GM19468 (cell line): ENCODE measurements around the gene GTF3C2.

ENCODE experiments used
- ATAC-seq: cut with Tn5 transposase; IDR thresholded peaks from one replicate; pipeline ENCODE4 v1.9.1; 2021; ENCODE audit warnings: mild to moderate bottlenecking, moderate library complexity, moderate number of reproducible peaks; ENCODE audit not compliant: unreplicated experiment; ENCODE audit errors: extremely low read depth

Gene GTF3C2, protein sequence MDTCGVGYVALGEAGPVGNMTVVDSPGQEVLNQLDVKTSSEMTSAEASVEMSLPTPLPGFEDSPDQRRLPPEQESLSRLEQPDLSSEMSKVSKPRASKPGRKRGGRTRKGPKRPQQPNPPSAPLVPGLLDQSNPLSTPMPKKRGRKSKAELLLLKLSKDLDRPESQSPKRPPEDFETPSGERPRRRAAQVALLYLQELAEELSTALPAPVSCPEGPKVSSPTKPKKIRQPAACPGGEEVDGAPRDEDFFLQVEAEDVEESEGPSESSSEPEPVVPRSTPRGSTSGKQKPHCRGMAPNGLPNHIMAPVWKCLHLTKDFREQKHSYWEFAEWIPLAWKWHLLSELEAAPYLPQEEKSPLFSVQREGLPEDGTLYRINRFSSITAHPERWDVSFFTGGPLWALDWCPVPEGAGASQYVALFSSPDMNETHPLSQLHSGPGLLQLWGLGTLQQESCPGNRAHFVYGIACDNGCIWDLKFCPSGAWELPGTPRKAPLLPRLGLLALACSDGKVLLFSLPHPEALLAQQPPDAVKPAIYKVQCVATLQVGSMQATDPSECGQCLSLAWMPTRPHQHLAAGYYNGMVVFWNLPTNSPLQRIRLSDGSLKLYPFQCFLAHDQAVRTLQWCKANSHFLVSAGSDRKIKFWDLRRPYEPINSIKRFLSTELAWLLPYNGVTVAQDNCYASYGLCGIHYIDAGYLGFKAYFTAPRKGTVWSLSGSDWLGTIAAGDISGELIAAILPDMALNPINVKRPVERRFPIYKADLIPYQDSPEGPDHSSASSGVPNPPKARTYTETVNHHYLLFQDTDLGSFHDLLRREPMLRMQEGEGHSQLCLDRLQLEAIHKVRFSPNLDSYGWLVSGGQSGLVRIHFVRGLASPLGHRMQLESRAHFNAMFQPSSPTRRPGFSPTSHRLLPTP

DNA sequence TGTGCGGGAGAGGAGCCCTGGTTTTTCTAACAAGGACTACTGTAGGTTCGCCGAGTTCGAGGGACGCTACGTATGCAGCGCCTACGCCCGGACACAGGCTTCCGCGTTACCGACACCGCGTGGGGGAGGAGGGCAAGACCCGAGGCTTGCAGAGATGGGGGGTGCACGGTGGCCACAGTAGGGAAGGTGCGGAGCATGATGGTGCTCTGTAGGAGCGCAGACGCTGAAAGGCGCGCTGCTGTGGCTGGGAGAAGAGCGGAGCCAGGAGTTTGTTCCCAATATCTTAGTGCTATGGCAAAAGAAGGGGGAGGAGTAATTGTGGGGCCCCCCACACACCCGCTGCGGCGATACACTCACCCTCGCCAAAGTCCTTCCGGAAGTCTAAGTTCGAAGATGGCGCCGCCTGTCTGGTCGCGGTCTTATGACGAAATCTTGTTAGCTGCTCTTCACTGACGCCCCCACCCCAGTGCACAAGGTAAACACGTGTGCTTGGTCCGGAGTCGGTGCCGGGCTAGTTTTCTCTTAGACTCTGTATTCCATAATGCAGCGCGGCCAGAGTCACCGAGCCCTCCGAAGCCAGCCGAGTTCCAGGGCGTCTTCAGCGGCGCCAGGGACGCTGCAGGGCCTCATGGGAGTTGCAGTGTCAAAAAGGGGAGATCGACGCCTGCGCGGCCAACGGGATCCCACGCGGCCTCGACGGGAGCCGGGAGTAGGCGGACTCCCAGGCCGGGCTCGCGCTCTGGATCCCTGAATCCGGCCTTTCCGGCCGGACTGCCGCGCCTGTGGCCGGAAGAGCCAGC is at the start of gene GTF3C2:
Gene GTF3C2, minus strand, starts transcription at position 383 of the 800 bp plus-strand sequence. CDS start 13,210 bp downstream, outside the sequence.
- ATAC-seq: peak; percentile 60

DNA sequence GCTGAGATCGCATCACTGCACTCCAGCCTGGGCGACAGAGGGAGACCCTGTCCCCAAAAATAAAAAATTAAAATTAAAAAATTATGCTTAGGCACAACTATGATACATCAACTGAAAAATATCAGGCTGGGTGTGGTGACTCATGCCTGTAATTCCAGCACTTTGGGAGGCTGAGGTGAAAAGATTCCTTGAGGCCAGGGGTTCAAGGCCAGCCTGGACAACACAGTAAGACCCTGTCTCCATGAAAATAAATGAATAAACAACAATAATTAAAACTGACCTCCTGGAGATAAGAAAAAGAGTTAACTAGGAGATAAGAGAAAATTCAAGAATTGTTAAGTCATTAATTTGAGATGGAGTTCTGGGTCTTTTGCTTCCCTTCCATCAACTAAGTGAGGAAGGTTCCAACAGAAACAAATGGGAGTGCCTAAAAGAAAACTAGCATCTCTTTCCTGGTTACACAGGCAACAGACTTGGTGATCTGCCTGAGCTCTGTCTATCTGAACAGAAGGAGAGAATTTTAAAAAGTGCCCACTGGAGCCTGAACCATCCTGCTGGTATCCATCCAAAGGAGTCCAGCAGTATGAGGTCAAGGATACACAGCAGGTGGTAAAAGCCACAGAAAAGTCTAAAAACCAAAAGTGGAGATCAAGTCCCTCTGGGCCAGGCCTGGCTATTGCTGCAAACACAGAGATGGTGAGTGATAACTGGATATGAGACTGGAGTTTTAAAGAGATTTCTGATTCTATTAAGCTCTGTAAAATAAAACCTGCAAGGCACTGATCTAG is 44.0 kb upstream of the GTF3C2 start:
- no peak for ATAC-seq

DNA sequence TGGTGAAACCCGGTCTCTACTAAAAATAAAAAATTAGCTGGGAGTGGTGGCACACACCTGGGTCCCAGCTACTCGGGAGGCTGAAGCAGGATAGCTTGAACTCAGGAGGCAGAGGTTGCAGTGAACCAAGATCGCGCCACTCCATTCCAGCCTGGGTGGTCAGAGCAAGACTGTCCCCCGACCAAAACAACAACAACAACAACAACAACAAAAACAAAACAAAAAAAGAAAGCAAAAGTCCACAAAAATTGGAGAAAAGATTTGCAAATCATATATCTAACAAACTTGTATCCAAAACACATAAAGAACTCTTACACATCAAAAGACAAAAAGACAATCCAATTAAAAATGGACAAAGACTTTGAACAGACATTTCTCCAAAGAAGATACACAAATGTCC is 42.4 kb upstream of the GTF3C2 start:
- no peak for ATAC-seq

DNA sequence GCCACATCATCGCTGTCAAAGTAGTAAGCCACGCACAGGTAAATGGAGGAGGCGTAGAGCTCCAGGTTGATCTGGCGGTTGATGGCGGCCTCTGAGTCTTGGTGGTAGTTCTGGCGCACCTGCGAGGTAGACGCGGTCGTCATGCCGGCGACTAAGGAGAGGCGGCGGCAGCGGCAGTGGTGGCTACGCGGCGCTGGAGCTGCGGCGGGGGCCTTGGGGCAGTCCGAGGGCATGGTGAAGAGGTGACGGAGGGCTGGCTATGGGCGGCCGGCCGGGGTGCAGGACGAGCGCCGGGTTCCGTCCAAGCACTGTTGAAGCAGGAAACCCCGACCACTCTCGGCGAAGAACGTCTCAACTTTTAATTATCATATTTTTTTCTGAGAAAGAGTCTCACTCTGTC is 36.7 kb upstream of the GTF3C2 start:
- no peak for ATAC-seq

DNA sequence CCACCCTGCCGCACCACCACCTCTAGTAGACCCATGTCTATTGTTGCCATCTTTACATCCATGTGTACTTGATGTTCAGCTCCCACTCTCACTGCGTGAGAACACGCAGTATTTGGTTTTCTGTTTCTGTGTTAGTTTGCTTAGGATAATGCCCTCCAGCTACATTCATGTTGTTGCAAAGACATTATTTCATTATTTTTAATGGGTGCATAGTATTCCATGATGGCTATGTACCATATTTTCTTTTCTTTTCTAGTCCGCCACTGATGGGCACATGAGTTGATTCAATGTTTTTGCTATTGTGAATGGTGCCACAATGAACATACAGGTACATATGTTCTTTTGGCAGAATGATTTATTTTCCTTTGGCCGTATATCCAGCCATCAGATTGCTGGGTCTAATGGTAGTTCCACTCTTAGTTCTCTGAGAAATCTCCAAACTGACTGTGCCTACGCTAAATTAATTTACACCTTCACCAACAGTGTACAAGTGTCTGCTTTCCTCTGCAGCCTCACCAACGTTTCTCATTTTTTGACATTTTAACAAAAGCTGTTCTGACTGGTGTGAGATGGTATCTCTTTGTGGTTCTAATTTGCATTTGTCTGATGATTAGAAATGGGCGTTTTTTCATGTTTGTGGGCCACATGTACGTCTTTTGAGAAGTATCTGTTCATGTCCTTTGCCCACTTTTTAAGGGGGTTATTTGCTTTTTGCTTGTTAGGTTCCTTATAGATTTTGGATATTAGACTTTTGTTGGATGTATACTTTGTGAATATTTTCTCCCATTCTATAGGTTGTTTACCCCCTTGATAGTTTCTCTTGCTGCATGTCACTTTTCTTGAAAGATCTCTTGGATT is 34.5 kb upstream of the GTF3C2 start:
- ATAC-seq: no peak

DNA sequence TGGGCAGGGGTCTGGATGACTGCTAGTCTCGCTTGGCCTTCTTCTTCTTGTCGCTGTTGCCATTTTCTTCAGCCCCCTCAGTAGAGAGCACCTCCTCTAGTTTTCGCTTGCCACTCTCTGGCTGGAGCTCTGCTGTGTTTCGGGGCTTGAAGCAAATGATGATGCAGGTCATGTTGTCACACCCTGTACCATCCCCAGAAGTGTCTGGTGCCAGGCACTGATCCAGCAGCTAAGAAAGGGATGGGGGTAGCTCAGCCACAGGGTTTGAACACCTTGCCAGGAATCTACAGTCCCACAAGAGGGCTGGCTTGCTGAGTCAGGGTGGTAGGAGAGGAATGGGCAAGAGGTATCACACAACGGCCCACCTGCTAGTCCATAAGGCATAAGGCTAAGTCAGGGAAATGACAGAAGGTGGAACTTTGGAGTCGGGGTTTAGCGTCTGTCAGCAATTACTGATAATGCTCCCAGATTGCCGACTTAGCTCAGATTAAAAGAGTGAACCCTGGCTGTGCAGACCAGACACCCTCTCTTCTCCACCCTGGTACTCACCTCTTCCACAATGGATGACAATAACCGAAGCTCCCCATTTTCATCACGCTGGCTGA is 25.1 kb upstream of the GTF3C2 start:
- no peak for ATAC-seq

DNA sequence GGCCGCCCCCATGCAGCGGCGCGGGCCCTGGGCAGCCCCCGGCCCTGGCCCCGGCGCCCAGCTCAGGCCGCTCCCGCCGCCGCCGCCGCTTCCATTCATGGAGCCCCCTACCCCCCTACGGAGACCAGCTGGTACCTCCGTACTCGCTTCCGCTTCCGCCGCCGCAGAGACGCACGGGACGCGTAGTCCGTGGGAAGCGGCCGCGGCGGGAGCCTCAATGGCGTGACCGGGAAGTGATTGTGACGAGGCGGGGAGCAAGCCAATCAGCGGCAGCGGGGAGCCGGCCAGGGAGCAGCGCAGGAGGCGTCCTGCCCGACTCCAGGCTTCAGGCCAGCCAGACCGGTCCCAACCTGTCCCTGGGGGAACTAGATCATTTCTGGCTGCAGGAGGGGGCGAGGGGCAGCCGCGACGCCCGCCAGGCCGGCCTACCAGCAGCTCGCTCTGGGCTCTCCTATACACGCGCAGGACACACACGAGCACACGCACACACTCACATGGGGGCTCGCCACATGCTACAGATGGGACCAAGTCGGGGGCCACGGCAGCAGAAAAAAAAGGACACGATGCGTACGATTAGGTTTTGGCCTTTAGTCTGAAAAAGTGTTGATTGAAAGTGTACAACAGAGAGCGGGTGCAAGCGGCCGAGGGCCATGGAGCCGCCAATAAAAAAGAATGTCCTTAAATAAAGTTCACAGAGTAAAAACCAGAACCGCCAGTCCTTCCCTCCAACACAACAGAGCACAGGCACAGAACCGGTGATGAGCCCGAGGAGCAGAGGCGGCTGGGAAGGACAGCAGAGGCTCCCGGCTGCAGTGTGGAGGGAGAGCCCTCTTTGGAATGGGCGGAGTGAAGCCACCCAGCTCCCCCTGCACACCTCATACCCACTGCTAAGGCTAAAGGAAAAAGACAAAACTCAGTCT is 24.3 kb upstream of the GTF3C2 start, which contains the start of gene ZNF513:
Gene ZNF513, minus strand, starts transcription at position 109 of the 920 bp plus-strand sequence. CDS start 208 bp downstream, outside the sequence.
- ATAC-seq: peak; percentile 85

DNA sequence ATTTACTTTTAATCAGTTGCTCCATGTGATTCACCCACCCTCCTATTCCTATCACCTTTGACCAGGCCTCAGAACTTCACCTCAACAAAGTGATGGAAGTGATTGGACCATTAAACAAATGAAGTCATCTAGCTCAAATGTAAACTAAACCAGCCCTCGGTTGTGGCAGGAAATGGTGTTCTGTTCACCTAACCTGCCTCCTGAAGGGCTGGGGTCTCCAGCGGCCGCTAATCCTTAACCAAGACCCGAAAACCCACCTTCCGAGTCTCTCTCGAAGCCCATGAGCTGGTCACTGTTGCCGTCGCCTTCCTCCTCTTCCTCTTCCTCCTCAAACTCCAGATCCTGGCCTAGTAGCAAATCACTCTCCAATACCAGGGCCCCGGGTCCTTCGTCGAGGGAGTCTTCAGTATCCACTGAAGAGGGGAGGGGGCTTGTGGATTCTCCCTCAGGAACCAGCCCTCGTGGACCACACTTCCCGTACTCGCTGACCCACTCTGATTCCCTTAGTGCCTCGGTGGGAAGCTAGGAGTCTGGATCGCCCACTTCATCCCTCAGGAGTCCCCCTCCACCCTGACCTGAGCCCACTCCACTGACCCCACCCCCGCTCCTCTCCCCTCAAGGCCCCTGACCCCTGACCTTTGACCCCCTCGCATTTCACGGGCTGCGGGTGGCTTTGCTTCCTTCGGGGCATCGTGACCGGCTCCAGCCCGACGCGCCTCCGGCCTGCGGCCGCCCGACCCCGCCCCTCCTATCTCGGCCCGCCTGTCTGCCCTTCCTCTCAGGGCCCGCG is 23.5 kb upstream of the GTF3C2 start:
- no peak for ATAC-seq

DNA sequence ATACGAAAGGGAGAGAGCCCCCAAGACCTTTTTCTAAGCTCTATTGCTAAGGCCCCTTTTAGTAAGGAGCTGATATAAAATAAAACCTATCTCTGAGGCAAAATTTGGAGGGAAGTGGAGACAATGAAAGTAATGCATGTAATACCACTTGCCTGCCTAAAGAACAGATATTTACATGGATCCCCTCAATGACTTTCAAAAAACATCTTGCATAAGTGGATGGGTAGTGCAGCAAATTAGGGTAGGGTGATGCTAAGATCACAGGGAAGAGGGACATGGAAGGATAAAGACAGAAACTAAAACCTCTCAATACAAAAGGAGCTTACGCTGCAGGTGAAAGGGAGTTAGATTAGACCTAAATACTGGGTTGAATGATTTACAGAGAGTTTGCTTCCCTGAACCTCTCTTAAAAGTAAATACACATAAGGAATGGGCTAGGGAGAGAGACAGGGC is 22.8 kb upstream of the GTF3C2 start:
- no peak for ATAC-seq

DNA sequence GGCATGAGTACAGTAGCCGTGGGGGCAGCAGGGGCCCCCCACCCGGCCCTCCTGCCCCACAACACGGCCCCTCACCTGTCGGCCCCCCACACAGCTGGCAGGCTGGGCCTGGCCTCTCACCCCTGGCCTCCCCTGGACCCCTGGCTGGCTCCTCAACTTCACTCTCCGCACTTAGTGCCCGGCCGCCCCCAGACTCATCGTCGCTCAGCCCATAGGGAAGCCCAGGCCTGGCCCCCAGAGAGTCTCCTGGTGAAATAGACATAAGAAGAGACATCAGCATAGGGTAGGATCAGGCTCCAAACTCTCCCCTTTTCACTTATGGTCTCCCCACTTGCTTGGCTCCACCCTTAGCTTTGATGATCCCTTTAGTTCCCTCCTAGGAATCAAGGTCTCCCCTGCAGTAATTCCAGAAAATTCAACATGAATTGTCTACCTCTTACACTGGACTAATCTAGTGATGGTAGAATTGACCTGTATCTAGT is 22.3 kb upstream of the GTF3C2 start:
- no peak for ATAC-seq

DNA sequence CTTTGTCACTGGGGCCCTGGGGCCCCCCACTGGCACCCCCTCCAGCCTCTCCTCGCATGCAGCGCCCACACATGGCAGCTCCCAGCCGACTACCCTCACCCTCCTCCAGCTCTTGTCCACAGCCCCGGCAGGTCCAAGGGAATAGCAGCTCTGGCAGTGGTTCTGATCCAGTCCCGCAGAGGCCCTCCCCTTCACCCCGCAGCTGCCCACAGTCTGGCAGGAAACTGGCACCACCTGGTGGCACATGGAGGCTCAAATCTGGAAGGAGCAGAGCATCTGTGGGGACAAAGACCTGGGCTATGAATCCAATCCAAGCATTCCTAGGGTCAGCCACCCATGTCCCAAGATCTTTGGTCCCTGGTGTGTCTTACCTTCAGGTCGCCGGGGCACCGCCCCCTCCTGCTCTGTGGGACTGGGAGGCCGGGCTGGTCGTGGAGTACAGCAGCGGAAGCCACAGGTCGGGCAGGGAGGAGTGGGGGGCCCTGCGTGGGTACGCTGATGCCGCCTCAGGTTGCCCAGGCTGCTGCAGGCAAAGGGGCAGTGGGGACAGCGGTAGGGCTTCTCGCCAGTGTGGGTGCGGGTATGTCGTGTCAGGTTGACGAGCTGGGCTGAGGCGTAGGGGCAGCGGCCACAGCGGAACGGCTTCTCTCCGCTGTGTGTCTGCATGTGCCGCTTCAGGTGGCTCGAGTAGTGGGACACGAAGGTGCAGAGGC is 21.7 kb upstream of the GTF3C2 start:
- no peak for ATAC-seq

DNA sequence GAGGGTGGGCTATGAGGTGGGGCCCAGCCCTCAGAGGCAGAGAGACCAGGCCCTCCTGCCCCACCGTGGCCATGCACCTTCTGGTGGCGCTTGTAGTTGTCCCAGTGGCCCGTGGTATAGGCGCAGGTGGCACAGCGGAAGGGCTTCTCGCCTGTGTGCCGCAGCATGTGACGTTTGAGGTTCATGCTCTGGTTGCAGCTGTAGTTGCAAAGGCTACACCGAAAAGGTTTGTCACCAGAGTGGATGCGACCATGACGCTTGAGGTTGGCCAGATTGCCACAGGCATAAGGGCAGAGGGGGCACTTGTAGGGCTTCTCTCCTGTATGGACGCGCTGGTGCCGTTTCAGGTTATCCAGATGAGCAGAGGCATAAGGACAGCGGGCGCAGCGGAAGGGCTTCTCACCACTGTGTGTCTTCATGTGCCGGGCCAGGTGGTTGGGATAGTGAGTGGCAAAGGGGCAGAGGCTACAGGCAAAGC is 21.1 kb upstream of the GTF3C2 start:
- no peak for ATAC-seq

DNA sequence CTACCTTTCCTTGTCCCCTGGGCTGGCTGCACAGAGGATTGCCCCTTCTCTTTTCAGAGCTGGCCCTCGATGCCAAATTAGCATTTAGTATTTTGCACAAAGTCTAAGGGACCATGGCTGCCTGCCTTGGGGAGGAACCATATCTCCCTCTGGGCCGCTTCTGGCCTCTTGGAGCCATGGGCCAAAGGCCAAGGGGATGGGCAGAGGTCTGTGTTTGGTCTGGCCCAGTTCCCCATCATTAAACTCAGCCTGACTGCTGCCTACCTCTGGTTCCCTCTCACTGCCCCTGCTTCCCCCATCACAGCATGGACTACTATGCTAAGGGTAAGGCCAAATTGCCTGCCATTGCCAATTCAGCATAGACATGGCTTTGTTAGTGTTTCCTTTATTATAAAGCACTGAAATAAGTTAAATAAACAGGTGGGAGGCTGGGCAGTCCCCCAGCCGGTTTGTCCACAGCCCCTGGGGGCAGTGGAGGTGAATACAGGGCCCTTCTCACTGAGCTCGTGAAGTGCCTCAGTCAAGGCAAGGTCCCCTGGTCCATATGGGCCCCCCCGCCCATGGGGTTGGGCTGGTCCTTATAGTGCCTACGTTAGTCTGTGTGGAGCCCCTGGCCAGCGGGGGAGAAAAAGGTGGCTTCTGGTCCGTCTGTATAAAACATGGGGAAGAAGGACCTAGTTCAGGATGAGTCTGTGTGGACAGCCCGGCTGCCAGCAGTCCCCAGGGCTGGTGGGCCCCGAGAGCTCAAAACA is 20.5 kb upstream of the GTF3C2 start:
- no peak for ATAC-seq

DNA sequence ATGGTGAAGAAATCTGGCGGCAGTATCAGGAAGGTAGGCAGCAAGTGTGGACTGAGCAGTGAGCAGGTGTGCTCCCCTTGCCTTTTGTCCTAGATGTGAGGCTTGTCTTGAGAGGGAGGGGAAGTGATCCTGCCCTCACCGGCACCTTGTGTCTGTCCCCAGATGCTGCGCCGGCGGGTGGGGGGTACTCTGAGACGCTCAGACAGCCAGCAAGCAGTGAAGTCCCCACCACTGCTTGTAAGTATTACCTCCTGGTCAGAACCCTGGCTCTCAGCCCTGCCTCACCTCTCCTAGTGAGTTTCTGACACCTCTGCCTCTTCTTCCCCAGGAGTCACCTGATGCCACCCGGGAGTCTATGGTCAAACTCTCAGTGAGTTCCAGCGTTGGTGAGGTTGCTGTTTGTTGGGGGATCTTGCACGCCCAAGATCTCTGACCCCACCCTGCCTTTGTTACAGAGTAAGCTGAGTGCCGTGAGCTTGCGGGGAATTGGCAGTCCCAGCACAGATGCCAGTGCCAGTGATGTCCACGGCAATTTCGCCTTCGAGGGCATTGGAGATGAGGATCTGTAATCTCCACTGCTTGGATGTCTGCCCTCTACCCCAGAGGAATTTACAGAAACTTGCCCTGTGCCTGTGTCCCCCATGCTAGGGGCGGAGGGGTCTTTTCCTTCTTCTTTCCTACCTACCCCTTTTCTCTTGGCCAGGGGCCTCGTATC is 19.7 kb upstream of the GTF3C2 start:
- ATAC-seq: no peak
